Effector memory CD4-positive, alpha-beta T cell (primary cell): ENCODE measurements around the gene NIPA2.

Experiments used
- DNase-seq, 3 donors: peaks; one replicate each; pipeline ENCODE4 v3.0.0-alpha.2; 2020
- H3K27ac ChIP-seq: 2 replicates; pipeline ENCODE4 v1.7.0; 2013; ENCODE audit warnings: mild to moderate bottlenecking, low read length, moderate library complexity; ENCODE audit not compliant: insufficient read depth, poor library complexity, severe bottlenecking
- H3K27me3 ChIP-seq: replicated peaks from 2 replicates; pipeline ENCODE4 v1.7.0; 2013; ENCODE audit warnings: mild to moderate bottlenecking, low read length; ENCODE audit not compliant: insufficient read depth, control insufficient read depth, poor library complexity, severe bottlenecking
- H3K36me3 ChIP-seq: 2 replicates; pipeline ENCODE4 v1.7.0; 2013; ENCODE audit warnings: mild to moderate bottlenecking, low read length, moderate library complexity; ENCODE audit not compliant: control insufficient read depth, insufficient read depth
- H3K4me1 ChIP-seq: 2 replicates; pipeline ENCODE4 v1.7.0; 2013; ENCODE audit warnings: low read length, mild to moderate bottlenecking; ENCODE audit not compliant: control insufficient read depth, insufficient read depth, poor library complexity, severe bottlenecking
- H3K4me3 ChIP-seq: 2 replicates; pipeline ENCODE4 v1.7.0; 2013; ENCODE audit warnings: low read length, low read depth, mild to moderate bottlenecking; ENCODE audit not compliant: insufficient read depth, poor library complexity, severe bottlenecking
- H3K9me3 ChIP-seq: 2 replicates; pipeline ENCODE4 v1.7.0; 2013; ENCODE audit warnings: mild to moderate bottlenecking, low read length, moderate library complexity; ENCODE audit not compliant: control insufficient read depth

NIPA2 gene

GRCh38 chr15:22831473-22831872 is 7.0 kb upstream of the NIPA2 start:
- H3K4me3 ChIP-seq: no peak overlapping the region
- H3K27ac ChIP-seq: no peak overlapping the region
- no peaks in the 10 kb centered on the region for H3K4me1 ChIP-seq
- no peaks in the 10 kb centered on the region for H3K36me3 ChIP-seq
- H3K9me3 ChIP-seq: no peaks in the 10 kb centered on the region
- no peaks in the 10 kb centered on the region for H3K27me3 ChIP-seq
- no peak for DNase-seq

GRCh38 chr15:22839046-22839695 is 705 bp downstream of the NIPA2 start:
- DNase-seq: no peak
- H3K27me3 ChIP-seq: no peaks in the 10 kb centered on the region
- peak overlapping the region; percentile 93 for H3K4me3 ChIP-seq
- H3K36me3 ChIP-seq: no peaks in the 10 kb centered on the region
- no peaks in the 10 kb centered on the region for H3K9me3 ChIP-seq
- peaks cover 17% of the 10 kb centered on the region for H3K4me1 ChIP-seq
- peak overlapping the region; percentile 90 for H3K27ac ChIP-seq

- H3K4me1 ChIP-seq: peaks cover 13% of the 10 kb centered on the region
- H3K36me3 ChIP-seq: peaks cover 3% of the 10 kb centered on the region
- H3K27ac ChIP-seq: no peak overlapping the region
- H3K9me3 ChIP-seq: no peaks in the 10 kb centered on the region
- H3K27me3 ChIP-seq: no peaks in the 10 kb centered on the region
- no peak for DNase-seq
- H3K4me3 ChIP-seq: no peak overlapping the region
These were observed 6.2 kb downstream of the NIPA2 start for GRCh38 chr15:22844421-22845288.

DNA sequence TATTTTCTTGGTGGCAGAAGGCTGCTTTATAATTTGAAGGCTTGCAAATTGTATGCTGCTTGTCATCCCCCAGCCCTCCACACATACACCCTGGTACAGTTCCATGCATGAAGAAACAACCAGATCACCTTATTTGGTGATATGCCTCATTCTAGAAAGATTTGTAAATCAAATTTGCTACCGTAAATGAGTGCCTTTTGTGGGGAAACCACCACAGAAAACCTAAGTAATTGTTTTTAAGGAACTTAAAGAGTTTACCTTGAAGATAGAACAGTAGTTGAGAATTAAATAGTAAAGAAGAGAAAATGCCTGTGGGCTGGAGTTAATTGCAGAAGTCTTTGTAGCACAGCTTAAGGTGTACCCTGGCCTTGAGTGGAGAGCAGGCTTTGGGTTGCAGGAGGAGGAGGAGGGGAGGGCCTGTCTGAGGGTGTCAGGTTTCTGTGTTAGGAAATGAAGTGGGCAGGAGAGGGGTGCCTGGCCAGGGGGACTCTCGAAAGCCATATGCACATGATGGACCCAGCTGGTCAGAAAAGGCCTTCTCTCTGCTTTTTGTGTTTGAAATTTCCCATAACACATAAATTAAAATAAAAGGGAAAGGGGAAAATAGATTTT is 6.9 kb downstream of the NIPA2 start:
- no peaks in the 10 kb centered on the region for H3K9me3 ChIP-seq
- H3K27ac ChIP-seq: no peak overlapping the region
- H3K36me3 ChIP-seq: peaks cover 3% of the 10 kb centered on the region
- H3K4me3 ChIP-seq: no peak overlapping the region
- H3K27me3 ChIP-seq: no peaks in the 10 kb centered on the region
- H3K4me1 ChIP-seq: peaks cover 8% of the 10 kb centered on the region
- DNase-seq: no peak

- Histone ChIP-seq H3K27me3 (no peaks in the 10 kb centered on the region), H3K4me3 (no peak overlapping the region), H3K36me3 (peaks cover 3% of the 10 kb centered on the region), H3K4me1 (peaks cover 3% of the 10 kb centered on the region), H3K27ac (no peak overlapping the region), H3K9me3 (no peaks in the 10 kb centered on the region)
- DNase-seq: no peak
These were observed 7.6 kb downstream of the NIPA2 start for GRCh38 chr15:22846073-22846472.

- Histone ChIP-seq H3K27ac (no peak overlapping the region), H3K4me3 (no peak overlapping the region), H3K4me1 (no peaks in the 10 kb centered on the region), H3K9me3 (no peaks in the 10 kb centered on the region), H3K27me3 (no peaks in the 10 kb centered on the region), H3K36me3 (peaks cover 23% of the 10 kb centered on the region)
- no peak for DNase-seq
These were observed 11.6 kb downstream of the NIPA2 start for GRCh38 chr15:22850055-22850454.

- no peak for DNase-seq
- Histone ChIP-seq H3K27ac (no peak overlapping the region), H3K9me3 (no peaks in the 10 kb centered on the region), H3K4me1 (no peaks in the 10 kb centered on the region), H3K27me3 (no peaks in the 10 kb centered on the region), H3K4me3 (no peak overlapping the region), H3K36me3 (peaks cover 34% of the 10 kb centered on the region)
These were observed 13.0 kb downstream of the NIPA2 start for GRCh38 chr15:22851513-22851912.

GRCh38 chr15:22855791-22856190 is 17.3 kb downstream of the NIPA2 start:
- no peak for DNase-seq
- Histone ChIP-seq H3K36me3 (peaks cover 46% of the 10 kb centered on the region), H3K9me3 (no peaks in the 10 kb centered on the region), H3K4me3 (no peak overlapping the region), H3K4me1 (no peaks in the 10 kb centered on the region), H3K27me3 (no peaks in the 10 kb centered on the region), H3K27ac (no peak overlapping the region)

DNA sequence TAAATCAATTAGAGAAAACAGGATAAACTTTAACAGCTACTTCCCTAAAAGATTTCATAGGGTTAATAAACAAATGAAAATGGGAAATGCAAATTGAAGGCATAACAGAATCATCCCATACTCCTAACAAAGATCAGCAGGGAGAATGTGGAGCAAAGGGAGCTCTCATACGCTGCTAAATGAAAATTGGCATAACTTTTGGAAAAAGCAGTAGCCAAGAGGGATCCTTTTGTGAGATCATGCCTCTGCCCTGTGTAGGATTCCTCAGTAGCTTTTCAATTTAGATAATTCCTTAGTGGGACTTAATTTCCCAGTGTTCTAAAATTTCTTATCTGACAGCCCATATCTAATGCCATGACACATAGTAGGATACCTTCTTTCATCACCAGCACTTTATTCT is 18.2 kb downstream of the NIPA2 start:
- no peak overlapping the region for H3K27ac ChIP-seq
- DNase-seq: no peak

DNA sequence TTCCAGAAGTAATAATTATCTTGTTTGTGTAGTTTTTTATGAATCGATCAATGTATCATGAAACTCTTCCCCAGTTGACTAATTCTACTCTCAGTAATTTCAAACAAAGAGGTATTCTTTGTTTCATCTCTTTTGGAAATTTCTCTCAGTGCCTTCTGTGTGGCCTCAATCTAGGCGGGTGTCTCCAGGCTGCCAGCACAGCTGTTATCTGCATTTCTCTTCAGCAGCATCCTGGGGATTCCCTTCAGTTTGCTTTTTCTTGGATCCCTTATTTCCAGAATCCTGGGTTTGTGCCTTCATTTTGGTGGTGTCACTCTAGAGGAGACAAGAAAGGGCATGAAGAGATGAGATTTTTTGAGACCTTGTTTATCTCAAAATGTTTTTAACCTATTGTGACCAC is 22.7 kb downstream of the NIPA2 start:
- no peaks in the 10 kb centered on the region for H3K9me3 ChIP-seq
- no peaks in the 10 kb centered on the region for H3K4me1 ChIP-seq
- DNase-seq: no peak
- H3K4me3 ChIP-seq: no peak overlapping the region
- H3K36me3 ChIP-seq: peaks cover 22% of the 10 kb centered on the region
- no peaks in the 10 kb centered on the region for H3K27me3 ChIP-seq
- H3K27ac ChIP-seq: no peak overlapping the region

More for the DNA sequence above, 18.2 kb downstream of the NIPA2 start:
- Histone ChIP-seq H3K4me1 (no peaks in the 10 kb centered on the region), H3K9me3 (no peaks in the 10 kb centered on the region), H3K36me3 (peaks cover 42% of the 10 kb centered on the region), H3K4me3 (no peak overlapping the region), H3K27me3 (no peaks in the 10 kb centered on the region)
